Fibroblast of villous mesenchyme (primary cell): ENCODE data around the gene CDK2. TPM values are rescaled to one million over a fixed set of nuclear protein-coding genes. Genes with fewer than 3 reads are reported as not detected.

Experiments
- DNase-seq: peaks from one replicate; pipeline ENCODE4 v3.0.0-alpha.2; 2010; ENCODE audit warnings: low read depth
- H3K4me3 ChIP-seq: 2 replicates; pipeline ENCODE4 v1.5.1; 2011; ENCODE audit warnings: low read depth, mild to moderate bottlenecking, low read length
- total RNA-seq: library from RNA; depleted of rRNA; stranded (reverse); fragments of >200 nt; gene quantifications from 2 replicates; pipeline ENCODE4 v1.2.3, GENCODE V29; 2012
- TF ChIP-seq, protein P1 (sequence below): IDR thresholded peaks from 2 replicates; pipeline ENCODE4 v1.5.1; 2012; ENCODE audit warnings: low read depth, mild to moderate bottlenecking, low read length; ENCODE audit not compliant: insufficient read depth

The CDK2 gene
- total RNA-seq, 1 donor = 51.4 TPM

- TF ChIP-seq, protein P1, sequence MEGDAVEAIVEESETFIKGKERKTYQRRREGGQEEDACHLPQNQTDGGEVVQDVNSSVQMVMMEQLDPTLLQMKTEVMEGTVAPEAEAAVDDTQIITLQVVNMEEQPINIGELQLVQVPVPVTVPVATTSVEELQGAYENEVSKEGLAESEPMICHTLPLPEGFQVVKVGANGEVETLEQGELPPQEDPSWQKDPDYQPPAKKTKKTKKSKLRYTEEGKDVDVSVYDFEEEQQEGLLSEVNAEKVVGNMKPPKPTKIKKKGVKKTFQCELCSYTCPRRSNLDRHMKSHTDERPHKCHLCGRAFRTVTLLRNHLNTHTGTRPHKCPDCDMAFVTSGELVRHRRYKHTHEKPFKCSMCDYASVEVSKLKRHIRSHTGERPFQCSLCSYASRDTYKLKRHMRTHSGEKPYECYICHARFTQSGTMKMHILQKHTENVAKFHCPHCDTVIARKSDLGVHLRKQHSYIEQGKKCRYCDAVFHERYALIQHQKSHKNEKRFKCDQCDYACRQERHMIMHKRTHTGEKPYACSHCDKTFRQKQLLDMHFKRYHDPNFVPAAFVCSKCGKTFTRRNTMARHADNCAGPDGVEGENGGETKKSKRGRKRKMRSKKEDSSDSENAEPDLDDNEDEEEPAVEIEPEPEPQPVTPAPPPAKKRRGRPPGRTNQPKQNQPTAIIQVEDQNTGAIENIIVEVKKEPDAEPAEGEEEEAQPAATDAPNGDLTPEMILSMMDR = no peak
- H3K4me3 ChIP-seq = no peak overlapping the region
- DNase-seq = no peak
Measured at GRCh38 chr12:55957106-55957859, 9.3 kb upstream of the CDK2 start.

DNA sequence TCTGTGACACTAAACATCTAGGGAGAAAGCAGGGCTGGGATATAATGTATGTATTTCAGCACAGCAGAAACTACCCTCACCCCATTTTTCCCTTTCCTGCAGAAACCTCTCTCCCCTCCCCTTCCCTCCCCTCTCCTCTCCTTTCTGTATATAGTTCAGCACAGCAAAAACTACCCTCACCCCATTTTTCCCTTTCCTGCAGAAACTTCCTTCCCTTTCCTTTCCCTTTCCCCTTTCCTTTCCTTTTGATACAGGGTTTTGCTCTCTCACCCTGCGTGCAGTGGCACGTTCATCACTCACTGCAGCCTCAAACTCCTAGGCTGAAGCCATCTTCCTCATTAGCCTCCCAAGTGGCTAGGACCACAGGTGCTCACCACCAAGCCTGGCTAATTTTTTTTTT, 2.9 kb upstream of the CDK2 start:
- no peak overlapping the region for H3K4me3 ChIP-seq
- TF ChIP-seq, protein P1 = no peak
- no peak for DNase-seq

- H3K4me3 ChIP-seq = no peak overlapping the region
- TF ChIP-seq, protein P1 = no peak
- DNase-seq = no peak
Measured at GRCh38 chr12:55965240-55965639, 1.4 kb upstream of the CDK2 start.

- TF ChIP-seq, protein P1 = no peak
- H3K4me3 ChIP-seq = peak within 1 kb of the TSS; percentile 92
- DNase-seq = peak; percentile 19
Measured at GRCh38 chr12:55965941-55966407, 656 bp upstream of the CDK2 start, which contains the start of gene PMEL. Gene PMEL, minus strand, starts transcription at chr12:55966042. Its CDS starts 31 bp downstream, at chr12:55966011.

GRCh38 chr12:55969356-55969755, 2.7 kb downstream of the CDK2 start:
- DNase-seq = no peak
- no peak overlapping the region for H3K4me3 ChIP-seq
- TF ChIP-seq, protein P1 = no peak

GRCh38 chr12:55970775-55971174, 4.1 kb downstream of the CDK2 start:
- no peak for DNase-seq
- H3K4me3 ChIP-seq = no peak overlapping the region
- TF ChIP-seq, protein P1 = no peak
